ENCODE data around the gene GRK3. TPM values are rescaled to one million over a fixed set of nuclear protein-coding genes. Genes with fewer than 3 reads are reported as not detected.
"Not testable (repeated sequence)": the region's sequence is repeated elsewhere in the genome, so short reads cannot be mapped to it uniquely, and the experiment has no call there.

GRK3 gene
- total and polyA plus RNA-seq, 2 donors from 2014 or later = 1.6 to 11.5 TPM

DNA sequence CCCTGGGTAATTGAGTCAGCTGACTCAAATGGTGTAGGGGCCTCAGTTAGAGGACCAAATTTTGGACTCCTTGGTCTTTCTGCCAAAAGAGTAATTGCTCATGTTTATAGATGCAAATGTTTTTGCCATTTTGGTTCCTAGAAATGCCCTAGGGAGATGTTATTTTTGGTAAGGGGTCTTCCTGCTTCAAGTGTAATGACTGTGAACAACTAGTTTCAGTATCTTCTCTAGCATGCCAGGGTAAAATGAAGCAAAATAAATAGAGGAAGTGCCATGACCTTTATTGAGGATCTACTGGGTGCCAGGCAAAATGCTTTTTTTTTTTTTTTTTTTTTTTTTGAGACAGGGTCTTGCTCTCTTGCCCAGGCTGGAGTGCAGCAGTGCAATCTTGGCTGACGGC, 2.5 kb upstream of the GRK3 start:
- H3K27ac ChIP-seq (ENCODE audit: low read depth in 2 of 2, low read length in 2 of 2); DNase-seq; H3K27me3 ChIP-seq (ENCODE audit: control insufficient read depth, insufficient read depth, low read length); H3K9ac ChIP-seq (ENCODE audit: low read length in 3 of 3); H3K36me3 ChIP-seq (ENCODE audit: control insufficient read depth in 2 of 3, insufficient read depth in 3 of 3, low read length in 3 of 3); H3K4me3 ChIP-seq (ENCODE audit: low read length in 3 of 3); FAIRE-seq; H3K4me1 ChIP-seq (ENCODE audit: control insufficient read depth in 2 of 3, insufficient read depth in 2 of 3, low read depth in 1 of 3, low read length in 3 of 3); H3K9me3 ChIP-seq (ENCODE audit: control insufficient read depth in 2 of 3, insufficient read depth in 1 of 3, low read length in 3 of 3); intact Hi-C loops (cut with DNase I): not testable (repeated sequence)

DNA sequence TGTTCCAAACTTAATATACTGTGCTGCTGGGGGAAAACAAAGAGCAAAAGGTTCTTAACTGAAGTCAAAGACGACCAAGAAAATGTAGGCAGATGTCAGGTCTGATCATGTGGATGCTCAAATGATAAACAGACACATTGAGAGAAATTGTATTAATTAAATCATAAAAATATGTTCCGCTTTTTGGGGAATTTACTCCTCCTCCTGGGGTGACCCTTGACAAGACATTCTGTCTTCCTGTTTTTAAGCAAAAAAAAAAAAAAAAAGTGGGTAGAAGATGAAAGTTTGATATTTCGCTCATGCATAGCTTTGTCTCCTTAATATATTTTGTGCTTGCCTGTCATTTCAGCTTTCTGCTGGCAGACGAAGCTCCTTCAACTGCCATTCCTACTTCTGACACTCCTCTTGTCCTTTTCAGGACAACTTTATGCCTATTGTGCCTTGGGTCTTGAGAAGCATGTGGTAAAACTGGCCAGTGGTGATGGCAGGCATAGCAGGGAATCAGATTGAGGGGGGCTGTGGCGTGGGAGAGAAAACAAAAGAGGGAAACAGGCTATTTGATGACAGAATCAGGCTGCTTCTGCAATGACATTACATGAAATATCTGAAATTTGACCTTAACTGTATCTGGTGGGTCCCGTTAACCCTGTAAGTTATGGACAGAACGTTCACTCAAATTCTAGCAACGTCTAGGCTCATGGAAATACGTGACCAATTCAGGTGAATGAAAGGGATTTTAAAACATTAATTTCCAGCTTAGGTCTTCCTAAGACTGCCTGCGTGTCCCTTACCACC, 1.3 kb upstream of the GRK3 start:
- FAIRE-seq; H3K36me3 ChIP-seq (ENCODE audit: control insufficient read depth in 2 of 3, insufficient read depth in 3 of 3, low read length in 3 of 3); H3K4me3 ChIP-seq (ENCODE audit: low read length in 3 of 3); H3K4me1 ChIP-seq (ENCODE audit: control insufficient read depth in 2 of 3, insufficient read depth in 2 of 3, low read depth in 1 of 3, low read length in 3 of 3); intact Hi-C loops (cut with DNase I); H3K27me3 ChIP-seq (ENCODE audit: control insufficient read depth, insufficient read depth, low read length); H3K9me3 ChIP-seq (ENCODE audit: control insufficient read depth in 2 of 3, insufficient read depth in 1 of 3, low read length in 3 of 3): not testable (repeated sequence)
- Histone ChIP-seq H3K9ac (ENCODE audit: low read length in 3 of 3) (peak overlapping the region in 1 of 3 donors; percentile 10), H3K27ac (ENCODE audit: low read depth in 2 of 2, low read length in 2 of 2) (peak overlapping the region in 1 of 2 donors; percentile 14)
- DNase-seq = peak in 1 of 5 donors; percentile 22

DNA sequence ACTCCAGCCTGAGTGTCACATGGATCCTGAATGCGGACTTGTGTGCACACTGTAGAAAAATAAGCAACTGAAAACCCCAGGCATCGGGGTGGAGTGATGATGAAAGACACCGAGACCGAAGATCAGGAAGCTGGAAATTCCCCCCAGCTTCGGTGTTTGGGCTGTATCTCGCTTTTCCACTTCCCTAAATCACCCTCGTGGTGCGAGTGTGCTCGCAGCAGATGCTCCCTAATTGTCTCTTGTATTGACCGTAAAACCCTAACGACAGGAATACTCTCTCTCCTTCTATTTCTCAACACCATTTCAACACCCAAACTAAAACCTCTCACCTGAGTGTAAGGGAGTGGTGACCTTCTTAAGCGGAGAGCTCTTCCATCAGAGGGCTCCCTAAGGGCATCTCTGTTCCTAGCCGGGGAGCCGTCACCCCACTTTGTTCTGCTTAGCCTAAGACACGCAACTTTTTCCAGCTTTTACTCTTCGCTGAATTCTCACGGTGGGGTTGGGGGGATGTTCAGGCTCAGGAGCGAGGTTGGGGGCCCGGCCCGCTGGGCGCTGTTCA, 635 bp upstream of the GRK3 start:
- peak overlapping the region; percentile 49 to 59 (median 50) for H3K4me3 ChIP-seq (ENCODE audit: low read length in 3 of 3)
- no peaks in the 10 kb centered on the region for H3K36me3 ChIP-seq (ENCODE audit: control insufficient read depth in 2 of 3, insufficient read depth in 3 of 3, low read length in 3 of 3)
- TF ChIP-seq, protein P1, sequence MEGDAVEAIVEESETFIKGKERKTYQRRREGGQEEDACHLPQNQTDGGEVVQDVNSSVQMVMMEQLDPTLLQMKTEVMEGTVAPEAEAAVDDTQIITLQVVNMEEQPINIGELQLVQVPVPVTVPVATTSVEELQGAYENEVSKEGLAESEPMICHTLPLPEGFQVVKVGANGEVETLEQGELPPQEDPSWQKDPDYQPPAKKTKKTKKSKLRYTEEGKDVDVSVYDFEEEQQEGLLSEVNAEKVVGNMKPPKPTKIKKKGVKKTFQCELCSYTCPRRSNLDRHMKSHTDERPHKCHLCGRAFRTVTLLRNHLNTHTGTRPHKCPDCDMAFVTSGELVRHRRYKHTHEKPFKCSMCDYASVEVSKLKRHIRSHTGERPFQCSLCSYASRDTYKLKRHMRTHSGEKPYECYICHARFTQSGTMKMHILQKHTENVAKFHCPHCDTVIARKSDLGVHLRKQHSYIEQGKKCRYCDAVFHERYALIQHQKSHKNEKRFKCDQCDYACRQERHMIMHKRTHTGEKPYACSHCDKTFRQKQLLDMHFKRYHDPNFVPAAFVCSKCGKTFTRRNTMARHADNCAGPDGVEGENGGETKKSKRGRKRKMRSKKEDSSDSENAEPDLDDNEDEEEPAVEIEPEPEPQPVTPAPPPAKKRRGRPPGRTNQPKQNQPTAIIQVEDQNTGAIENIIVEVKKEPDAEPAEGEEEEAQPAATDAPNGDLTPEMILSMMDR (IDR thresholded peaks at IDR 0.05; ENCODE audit: borderline replicate concordance, extremely low read depth, insufficient read depth) = no peak
- no peaks in the 10 kb centered on the region for H3K27me3 ChIP-seq (ENCODE audit: control insufficient read depth, insufficient read depth, low read length)
- H3K27ac ChIP-seq (ENCODE audit: low read depth in 2 of 2, low read length in 2 of 2) = peak overlapping the region; percentile 29 to 65
- DNase-seq = peak in 4 of 5 donors; percentile 11 to 66 (median 42)
- peaks cover 0 to 5% (median 0%) of the 10 kb centered on the region in 3 donors for H3K4me1 ChIP-seq (ENCODE audit: control insufficient read depth in 2 of 3, insufficient read depth in 2 of 3, low read depth in 1 of 3, low read length in 3 of 3)
- FAIRE-seq = no peak
- H3K9ac ChIP-seq (ENCODE audit: low read length in 3 of 3) = peak overlapping the region; percentile 10 to 48 (median 41)
- no peaks in the 10 kb centered on the region for H3K9me3 ChIP-seq (ENCODE audit: control insufficient read depth in 2 of 3, insufficient read depth in 1 of 3, low read length in 3 of 3)
- intact Hi-C loops (cut with DNase I) = no loop called here

DNA sequence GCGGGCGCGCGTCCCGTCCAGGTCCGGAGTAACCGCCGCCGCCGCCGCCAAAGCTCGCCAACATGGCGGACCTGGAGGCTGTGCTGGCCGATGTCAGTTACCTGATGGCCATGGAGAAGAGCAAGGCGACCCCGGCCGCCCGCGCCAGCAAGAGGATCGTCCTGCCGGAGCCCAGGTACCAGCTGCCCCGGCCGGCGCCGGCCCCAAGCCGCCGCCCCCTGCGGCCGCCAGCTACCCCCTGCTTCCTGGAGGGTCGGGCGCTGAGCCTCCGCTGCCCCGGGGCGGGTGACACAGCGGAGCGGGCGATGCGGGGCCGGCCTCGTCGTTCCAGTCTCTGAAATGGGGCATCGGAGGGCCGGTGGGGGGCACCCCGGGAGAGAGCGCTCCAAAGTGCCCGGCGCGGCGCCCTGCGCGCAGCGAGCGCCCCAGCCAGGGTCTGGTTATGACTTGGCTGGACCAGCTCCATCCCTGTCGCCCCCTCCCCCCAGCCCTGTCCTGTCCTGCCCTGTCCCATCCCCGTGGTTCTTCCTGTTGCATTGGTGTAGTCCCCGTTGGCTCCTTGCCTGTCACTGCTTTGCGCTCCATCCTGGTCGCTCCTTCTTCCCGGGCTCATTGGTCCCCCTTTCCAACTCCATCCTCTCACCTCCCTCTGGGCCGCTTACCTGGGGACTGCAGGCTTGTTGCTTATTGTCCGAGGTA, 653 bp downstream of the GRK3 start:
- Histone ChIP-seq H3K4me3 (ENCODE audit: low read length in 3 of 3) (peak overlapping the region; percentile 31 to 74 (median 67)), H3K27me3 (ENCODE audit: control insufficient read depth, insufficient read depth, low read length) (no peaks in the 10 kb centered on the region), H3K9ac (ENCODE audit: low read length in 3 of 3) (peak overlapping the region in 2 of 3 donors; percentile 12 to 34), H3K27ac (ENCODE audit: low read depth in 2 of 2, low read length in 2 of 2) (no peak overlapping the region), H3K4me1 (ENCODE audit: control insufficient read depth in 2 of 3, insufficient read depth in 2 of 3, low read depth in 1 of 3, low read length in 3 of 3) (peaks cover 0 to 5% (median 0%) of the 10 kb centered on the region in 3 donors), H3K36me3 (ENCODE audit: control insufficient read depth in 2 of 3, insufficient read depth in 3 of 3, low read length in 3 of 3) (no peaks in the 10 kb centered on the region), H3K9me3 (ENCODE audit: control insufficient read depth in 2 of 3, insufficient read depth in 1 of 3, low read length in 3 of 3) (no peaks in the 10 kb centered on the region)
- TF ChIP-seq, protein P1 (IDR thresholded peaks at IDR 0.05; ENCODE audit: borderline replicate concordance, extremely low read depth, insufficient read depth) = no peak
- intact Hi-C loops (cut with DNase I) = no loop called here
- DNase-seq (peak; percentile 31 to 81 (median 53)), FAIRE-seq (no peak)
